NCI-H748 treated with DMSO at 0.1 percent for 48 hours (cell line): Measurements from ENCODE around the gene OR9Q1.
"Not testable (repeated sequence)": the region's sequence is repeated elsewhere in the genome, so short reads cannot be mapped to it uniquely, and the experiment has no call there.

Experiments
- DNase-seq: peaks from one replicate; lab custom pipeline; 2025; lab: John Stamatoyannopoulos, UW

The OR9Q1 gene, protein sequence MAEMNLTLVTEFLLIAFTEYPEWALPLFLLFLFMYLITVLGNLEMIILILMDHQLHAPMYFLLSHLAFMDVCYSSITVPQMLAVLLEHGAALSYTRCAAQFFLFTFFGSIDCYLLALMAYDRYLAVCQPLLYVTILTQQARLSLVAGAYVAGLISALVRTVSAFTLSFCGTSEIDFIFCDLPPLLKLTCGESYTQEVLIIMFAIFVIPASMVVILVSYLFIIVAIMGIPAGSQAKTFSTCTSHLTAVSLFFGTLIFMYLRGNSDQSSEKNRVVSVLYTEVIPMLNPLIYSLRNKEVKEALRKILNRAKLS

DNA sequence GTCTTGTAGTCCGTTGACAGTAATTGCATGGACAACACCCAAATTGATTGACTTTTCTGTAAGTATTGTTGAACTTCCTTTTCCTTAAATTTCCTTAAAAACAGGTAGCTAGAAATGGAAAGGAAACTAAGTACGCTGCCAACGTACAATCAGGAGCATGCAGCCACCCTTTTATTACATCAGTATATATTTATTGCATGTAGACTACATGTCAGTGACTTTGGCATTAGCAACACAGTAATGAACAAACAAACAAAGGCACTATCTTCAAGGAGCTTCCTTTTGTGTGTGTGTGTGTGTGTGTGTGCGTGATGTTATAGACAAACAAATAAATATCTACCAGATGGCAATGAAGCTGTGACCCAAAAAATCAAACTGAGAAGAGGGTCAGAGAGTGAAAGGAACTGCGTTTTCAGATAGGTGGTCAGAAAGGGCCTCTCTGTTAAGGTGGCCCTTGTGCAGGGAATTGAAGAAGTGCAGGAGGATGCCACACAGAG is at the start of gene OR9Q1:
OR9Q1 (plus strand) TSS at position 447 of the 497 bp plus-strand sequence. CDS start 155,564 bp downstream, outside the sequence.
- DNase-seq = no peak

DNA sequence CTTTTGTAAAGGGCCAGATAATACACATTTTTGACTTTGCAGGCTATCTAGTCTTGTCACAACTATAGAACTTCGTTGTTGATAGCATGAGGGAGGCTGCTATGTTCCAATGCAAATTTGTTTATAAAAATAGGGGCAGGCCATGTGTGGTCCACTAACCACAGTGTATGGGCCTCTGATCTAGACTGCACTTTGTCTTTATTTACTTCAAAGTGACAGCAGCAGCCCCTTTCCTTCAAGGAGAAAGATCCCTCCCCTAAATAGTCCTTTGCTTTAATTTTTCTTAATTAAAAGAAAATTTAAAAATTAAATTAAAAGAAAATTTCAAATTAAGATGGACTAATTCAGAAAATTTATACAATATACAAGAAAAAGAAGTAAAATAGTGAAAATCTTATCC is 49.5 kb upstream of the OR9Q1 start:
- no peak for DNase-seq

DNA sequence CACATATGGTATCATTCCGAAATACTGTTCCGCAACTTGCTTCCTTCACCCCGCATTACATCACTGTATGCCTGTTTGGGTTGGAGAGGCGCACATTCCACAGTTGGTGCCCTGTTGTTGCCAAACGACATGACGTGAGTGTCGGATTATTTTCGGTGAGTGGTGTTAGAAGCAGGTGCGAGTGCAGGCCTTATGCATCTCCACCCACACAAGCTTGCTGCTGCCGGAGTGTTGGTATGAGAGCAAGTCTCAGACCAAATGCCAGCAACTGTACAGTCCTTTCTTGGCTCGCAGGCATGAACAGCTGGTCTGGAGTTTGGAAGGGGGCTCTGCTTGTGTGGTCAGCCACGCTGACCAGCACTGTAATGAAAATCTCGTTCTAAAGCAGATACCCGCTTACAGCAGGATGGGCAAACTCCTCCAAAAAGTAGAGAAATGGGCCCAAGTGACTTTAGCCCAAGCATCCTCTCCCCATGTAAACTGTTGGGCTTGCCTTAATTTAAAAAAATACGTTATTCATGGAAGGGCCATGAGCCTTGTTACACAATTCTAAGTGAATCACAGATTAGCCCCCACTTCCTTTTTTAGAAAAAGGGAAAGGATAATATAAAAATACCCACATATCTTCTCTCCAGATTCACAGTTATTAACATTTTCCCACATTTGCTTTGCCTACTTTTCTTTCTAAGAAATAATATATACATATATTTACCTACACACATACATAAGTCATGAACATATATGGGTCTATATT is 48.7 kb upstream of the OR9Q1 start:
- no peak for DNase-seq

DNA sequence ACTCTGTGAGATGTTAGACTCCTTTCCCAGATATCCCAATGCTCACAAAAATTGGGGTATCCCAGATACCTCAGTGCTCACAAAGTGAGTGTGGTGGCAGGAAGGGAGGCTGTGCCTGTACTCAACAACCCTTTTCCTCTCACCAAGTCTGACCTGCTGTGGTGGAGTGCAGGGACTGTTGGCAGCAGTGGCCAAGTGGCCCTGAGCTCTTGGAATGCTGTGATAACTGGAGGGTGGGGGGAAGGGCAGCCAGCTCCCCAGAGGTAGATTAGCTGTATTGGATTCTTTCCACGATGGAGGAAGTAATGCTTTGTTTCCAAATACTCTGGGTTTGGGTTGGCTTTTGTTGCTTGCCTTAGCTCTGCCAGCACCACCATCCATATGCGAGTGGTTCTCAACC is 46.0 kb upstream of the OR9Q1 start:
- DNase-seq = no peak

DNA sequence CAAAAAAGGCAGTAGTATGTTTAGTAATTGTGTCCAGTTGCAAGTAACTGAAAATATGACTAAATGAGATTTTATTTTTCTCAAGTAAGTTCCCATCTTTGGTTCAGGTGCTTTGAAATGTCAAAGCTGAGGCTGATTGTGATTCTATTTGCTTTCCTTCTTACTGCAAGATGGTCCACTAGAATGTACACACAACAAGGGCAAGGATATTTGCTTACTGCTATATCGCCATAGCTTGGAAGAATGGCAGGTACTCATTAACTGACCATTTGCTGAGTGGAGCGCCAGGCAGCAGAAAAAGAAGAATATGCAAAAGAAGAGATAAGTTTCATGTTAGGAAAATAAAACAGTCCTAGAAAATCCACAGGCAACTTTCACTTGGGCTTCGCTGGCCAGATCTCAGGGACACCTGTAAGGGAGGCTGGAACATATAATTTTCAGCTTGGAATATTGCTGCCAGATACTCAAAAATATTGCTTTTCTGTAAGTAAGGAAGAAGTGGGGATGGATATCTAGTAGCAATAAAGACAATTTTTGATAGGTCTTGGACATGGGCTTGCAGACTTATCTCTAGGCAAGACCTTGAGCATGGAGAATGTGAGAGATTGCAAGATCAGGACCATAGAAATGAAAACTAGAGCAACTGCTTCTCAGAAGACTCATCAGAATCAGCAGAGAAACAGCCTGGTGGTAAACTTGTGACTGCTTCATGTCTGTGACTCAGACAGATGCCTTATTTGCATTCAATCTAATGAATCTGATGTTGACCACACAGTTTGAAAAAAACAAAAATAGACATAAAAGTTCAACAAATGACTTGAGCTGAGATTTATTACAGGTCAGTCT is 44.8 kb upstream of the OR9Q1 start:
- DNase-seq = no peak

DNA sequence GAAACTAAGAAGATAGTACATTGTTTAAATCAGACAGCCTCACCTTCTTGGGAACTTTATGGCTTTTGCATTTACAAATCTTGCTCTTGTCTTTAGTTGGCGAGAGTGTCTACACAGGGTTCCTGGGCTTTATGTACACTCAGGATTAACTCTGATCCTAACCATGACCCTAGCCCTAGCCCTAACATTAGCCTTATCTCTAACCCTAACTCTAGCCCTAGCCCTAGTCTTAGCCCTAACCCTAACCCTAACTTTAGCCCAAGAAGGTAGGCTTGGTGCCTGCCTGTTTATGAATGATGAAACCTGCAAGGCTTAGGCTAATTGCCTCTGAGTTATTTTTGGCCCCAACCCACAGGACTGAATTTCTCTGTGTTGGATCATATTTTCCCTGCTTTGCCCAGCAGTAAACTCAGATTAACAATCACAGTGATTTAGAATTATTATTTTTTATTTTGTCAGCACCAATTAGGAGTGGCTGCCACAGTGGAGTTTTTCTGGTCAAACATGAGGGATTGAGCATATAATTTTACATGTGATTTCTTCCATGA is 44.1 kb upstream of the OR9Q1 start:
- DNase-seq = no peak

DNA sequence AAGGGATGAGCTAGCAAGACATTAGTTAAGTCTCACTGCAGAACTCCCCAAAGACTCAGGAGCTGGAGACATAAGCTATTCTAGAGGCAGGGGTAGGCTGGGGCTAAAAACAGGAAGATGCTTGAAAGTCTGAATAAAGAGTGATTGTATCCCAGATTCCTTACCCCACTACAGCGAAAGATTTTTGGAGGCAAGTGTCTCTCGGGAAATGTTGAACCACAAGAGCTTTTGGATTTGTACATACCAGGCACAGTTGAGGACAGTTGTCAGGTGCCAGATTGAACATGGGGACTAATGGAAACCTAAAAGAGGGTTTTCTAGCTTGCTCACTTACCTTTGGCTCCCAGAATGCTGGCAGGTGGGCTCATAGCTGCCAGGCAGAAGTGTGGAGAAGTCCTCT is 43.5 kb upstream of the OR9Q1 start:
- no peak for DNase-seq

DNA sequence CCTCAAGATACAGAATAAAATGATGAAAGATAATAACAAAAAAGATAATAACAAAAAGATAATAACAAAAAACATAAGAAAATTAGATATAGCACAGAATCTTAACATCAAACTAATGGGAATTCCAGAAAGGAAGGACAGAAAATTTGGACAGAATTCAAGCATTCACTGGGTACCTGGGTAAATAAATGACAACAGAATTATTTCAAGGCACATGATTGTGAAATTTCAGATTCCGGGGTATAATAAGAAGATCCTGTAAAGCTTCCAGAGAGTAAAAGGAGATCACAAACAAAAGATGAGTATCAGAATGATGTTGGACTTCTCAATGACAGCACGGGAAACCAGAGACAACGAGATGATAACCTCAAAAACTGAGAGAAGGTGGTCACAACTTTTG is 42.1 kb upstream of the OR9Q1 start:
- no peak for DNase-seq

DNA sequence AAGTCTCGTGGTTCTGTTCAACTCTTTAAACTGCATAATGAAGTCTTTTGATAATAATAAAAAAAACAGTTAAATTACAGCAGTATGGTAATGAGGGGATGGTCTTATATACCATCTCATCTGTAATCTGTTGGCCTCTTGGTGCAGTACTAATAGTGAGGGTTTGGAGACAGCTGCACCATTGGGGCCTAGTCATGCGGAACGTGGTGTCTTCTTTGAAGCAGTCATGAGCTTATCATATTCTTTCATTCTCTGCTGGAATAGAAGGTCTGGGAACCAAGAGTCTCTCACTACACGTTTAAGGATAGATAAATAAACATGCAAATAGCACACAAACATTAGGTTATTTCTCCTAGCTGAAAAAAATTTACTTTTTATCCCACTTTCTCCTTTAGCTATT is 40.9 kb upstream of the OR9Q1 start:
- DNase-seq = no peak

DNA sequence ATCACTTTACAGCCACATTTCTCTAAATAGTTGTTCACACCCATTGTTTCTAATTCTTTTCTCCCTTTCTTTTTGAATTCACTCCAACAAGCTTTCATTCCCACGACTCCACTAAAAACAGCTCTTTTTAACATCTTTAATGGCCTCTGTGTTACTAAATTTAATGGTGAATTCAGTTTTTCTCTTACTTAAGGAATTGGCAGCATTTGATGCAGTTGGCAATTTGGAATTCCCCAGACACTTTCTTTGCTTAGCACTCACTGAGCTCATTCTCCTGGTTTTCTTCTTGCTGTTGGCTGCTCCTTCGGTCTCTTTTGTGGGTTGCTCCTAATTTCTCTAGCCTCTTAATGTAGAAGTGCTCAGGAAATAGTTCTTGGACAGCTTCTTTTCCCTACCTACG is 40.5 kb upstream of the OR9Q1 start:
- DNase-seq = no peak

DNA sequence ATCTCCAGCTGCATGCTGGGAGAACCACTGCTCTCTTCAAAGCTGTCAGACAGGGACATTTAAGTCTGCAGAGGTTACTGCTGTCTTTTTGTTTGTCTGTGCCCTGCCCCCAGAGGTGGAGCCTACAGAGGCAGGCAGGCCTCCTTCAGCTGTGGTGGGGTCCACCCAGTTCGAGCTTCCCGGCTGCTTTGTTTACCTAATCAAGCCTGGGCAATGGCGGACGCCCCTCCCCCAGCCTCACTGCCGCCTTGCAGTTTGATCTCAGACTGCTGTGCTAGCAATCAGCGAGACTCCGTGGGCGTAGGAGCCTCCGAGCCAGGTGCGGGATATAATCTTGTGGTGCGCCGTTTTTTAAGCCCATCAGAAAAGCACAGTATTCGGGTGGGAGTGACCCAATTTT is 24.2 kb upstream of the OR9Q1 start:
- not testable (repeated sequence) for DNase-seq

DNA sequence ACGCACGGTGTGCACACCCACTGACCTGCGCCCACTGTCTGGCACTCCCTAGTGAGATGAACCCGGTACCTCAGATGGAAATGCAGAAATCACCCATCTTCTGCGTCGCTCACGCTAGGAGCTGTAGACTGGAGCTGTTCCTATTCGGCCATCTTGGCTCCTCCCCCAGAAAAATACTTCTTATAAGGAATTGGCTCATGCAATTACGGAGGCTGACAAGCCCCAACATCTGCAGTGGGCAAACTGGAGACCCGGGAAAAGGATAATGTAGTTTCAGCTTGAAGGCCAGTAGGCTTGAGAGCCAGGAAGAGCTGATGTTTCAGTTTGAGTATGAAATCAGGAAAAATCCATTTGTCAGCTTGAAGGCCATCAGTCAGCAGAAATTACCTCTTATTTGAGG is 23.7 kb upstream of the OR9Q1 start:
- DNase-seq = not testable (repeated sequence)

DNA sequence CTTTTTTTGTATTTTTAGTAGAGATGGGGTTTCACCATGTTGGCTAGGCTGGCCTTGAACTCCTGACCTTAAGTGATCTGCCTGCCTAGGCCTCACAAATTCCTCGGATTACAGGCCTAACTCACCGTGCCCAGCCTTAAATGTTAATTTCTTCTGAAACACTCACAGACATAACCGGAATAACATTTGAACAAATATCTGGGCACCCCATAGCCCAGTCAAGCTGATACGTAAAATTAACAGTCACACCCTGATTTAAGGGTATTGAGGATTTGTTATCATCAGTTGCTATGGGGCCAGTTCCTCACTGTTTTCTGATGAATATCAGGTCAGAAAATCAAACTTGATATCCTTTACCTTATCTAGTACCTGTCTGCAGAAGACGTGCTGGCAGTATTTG is 23.0 kb upstream of the OR9Q1 start:
- no peak for DNase-seq

DNA sequence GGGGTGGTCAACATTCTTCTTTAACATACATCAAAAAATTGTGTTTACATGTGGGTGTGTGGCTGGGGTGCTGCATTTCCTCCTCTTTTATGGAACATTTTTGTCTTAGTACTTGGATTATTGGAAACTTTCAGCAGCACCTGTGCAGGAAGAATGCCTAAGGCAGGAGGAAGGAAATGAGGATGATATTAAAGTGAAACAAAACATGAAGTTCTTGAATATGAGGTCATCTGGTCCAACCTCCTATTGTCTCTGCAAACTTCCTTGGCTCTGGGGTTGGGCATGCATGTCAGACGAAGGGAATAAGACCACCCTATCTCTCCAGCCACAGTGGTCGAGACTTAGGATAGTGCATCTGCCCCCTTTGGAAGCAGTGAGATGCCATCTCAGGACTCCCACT is 20.6 kb upstream of the OR9Q1 start:
- no peak for DNase-seq

DNA sequence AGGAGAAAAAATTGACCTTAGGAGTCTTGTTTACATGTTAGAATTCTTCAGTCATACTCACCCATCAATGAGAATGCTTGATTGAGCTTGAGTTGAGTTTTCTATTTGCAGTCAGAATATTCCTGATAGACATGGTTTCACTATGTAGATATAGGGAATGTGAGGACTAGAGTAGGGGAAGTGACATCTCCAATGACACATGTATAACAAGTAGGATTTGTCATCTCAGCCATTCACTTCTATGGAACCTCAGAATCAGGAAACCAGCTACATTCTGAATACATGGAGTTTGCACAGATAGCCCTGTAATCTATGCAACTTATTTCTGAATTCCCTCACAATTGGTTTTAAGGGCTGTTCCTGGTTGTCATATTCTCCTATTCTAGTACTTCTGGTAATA is 20.1 kb upstream of the OR9Q1 start:
- no peak for DNase-seq

DNA sequence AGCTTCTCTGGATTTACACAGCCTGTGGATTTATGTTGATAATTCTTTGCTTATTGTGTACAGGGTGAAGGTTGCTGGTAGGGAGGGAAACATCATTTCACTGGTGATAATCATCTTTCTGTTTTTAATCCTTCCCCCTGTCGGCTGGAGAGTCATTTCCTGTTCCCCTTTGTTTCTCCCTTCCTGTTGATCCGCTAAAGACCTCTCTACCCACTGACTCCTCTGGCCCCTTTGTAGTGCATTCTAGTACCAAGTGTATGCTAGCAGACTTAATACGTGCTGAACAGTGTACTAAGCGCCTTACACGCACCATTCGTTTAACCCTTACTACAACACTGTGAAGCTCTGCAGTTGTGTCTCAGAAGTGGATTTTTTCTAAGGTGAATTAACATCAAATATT is 19.0 kb upstream of the OR9Q1 start:
- no peak for DNase-seq

DNA sequence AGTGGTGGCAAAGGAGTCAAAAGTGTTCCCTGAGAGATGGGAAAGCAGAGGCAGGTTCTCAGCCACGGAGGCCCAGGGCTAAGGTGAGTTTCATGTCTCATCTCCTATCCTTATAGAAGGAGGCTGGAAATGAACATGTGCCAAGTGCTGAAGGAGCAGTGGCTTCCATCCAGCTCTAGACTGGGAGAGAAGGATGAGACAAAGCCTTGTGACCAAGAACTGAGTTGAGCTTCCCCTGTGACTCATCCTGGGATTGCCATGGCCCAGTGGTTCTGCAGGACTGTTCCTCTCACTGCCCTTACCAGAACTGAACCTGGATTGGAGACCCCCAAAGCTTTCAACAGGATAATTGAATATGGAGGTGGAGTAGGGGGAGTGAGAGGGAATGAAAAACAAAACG is 16.7 kb upstream of the OR9Q1 start:
- DNase-seq = no peak

DNA sequence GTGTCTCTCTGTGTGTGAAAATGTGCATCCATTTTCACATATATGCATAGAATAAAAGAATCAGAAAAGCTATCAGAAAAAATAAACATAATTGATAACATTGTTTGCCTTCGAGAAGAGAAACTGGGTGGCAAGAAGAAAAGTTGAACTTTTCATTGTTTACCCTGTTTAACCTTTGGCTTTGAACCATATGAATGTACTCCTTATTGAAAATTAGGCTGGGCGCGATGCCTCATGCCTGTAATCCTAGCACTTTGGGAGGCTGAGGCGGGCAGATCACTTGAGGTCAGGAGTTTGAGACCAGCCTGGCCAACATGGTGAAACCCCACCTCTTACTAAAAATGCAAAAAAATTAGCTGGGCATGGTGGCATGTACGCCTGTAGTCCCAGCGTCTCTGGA is 11.9 kb upstream of the OR9Q1 start:
- DNase-seq = no peak

DNA sequence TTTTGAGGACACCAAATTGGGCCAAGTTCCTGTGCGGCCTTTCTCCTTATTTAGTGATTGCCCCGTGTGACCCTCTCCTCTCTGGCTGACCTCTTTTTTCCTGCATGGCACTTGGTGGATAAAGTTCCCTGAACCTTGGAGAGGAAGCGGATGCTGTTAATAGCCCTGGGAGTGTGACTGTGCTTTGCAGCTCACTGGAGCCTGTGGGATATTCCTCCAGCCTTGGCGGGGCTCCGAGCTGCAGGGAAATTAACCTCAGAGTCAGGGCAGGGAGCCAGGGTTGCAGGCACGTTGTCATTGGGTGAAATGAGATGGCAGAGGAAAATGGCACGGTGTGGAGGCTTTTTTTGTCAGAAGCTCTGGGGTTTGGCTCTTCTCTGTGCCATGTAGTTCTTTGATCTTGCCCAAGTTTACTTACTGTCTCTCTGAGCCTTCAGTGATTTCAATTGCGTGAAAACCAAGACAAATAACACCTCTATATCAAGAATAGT is 965 bp downstream of the OR9Q1 start:
- DNase-seq = no peak

DNA sequence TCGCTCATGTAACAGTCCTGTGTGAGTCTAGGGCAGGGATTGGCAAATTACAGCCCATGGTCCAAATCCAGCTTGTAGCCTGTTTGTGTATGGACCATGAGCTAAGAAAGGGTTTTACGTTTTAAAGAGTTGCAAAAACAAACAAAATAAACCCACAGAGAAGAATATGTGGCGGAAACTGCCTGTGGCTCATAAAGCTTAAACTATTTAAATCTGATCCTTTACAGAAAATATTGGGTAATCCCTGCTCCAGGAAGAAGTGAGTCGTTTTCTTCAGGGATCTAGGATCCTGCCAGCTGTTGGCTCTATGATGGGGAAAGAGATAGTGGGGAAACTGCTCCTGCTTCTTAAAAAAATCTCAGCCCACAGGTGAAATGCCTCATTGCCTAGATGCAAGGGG is 3.7 kb downstream of the OR9Q1 start:
- DNase-seq = no peak

DNA sequence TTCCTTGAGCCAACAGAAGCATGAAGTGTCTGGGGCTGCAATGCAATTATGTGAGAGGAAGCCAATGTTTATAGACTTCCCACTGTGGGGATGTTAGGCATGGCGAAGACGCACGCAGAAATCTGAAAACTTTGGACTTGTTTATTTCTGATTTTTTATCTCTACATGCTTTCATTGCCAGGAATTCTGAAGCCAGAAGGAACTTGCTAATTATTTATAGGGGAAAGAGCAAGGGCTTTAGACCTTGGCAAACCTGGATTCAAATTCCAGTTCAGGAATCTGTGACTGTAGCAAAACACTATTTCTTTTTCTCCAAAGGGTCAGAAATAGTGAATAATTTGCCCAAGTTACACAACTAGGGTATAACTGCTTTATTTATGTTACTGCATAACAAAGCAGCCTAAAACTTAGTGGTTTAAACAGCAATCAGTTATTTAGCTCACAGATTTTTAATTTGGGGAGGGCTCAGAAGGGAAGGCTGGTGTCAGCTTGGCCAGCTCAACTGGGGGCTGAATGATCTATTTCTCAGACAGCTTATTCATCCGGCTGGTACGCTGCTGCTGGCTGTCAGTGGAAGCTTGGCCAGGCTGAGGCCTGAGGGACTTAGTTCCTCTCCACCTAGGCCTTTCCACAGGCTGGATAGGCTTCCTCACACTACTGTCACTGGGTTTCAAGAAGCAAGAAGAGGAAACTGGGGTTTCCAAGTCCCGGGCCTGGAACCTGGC is 5.2 kb downstream of the OR9Q1 start:
- no peak for DNase-seq

DNA sequence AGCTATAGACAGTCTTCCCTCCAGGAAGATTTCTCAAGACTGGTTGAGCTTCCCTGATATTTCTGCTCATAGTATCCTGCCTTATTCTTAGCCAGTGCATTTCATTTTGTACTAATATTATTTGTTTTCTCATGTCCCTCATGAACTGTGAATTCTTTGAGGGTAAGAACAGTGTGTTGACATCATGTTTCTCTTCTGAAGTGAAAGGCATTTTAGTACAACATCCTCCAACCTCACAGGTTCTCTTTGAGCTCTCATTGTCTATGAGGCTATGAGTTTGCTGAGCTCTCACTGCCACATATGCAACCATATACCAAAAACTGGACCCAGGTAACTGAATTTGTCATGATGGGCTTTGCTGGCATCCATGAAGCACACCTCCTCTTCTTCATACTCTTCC is 7.0 kb downstream of the OR9Q1 start, which contains the start of gene OR6Q1:
OR6Q1 (plus strand) TSS at position 301 of the 400 bp plus-strand sequence; CDS start at position 301, 0 bp downstream.
- no peak for DNase-seq
